Glutamatergic neuron (in vitro differentiated cells): ENCODE results near the gene ORM2. TPM values are rescaled to one million over a fixed set of nuclear protein-coding genes. Genes with fewer than 3 reads are reported as not detected.

Experiments used
- DNase-seq: peaks from one replicate; pipeline ENCODE4 v3.0.0; 2022
- H3K27ac Mint-ChIP-seq: one replicate; pipeline ENCODE4 v1.8.0; 2020; ENCODE audit warnings: mild to moderate bottlenecking, mixed read lengths, inconsistent platforms; ENCODE audit not compliant: unreplicated experiment
- H3K27me3 Mint-ChIP-seq: one replicate; pipeline ENCODE4 v1.8.0; 2020; ENCODE audit warnings: mild to moderate bottlenecking, moderate library complexity, mixed read lengths, inconsistent platforms; ENCODE audit not compliant: unreplicated experiment
- H3K36me3 Mint-ChIP-seq: one replicate; pipeline ENCODE4 v1.8.0; 2020; ENCODE audit warnings: mild to moderate bottlenecking, mixed read lengths, inconsistent platforms; ENCODE audit not compliant: unreplicated experiment
- H3K4me1 Mint-ChIP-seq: one replicate; pipeline ENCODE4 v1.8.0; 2020; ENCODE audit warnings: mild to moderate bottlenecking, low read depth, mixed read lengths, inconsistent platforms; ENCODE audit not compliant: unreplicated experiment
- H3K4me3 Mint-ChIP-seq: one replicate; pipeline ENCODE4 v1.8.0; 2020; ENCODE audit warnings: mild to moderate bottlenecking, mixed read lengths, inconsistent platforms; ENCODE audit not compliant: unreplicated experiment
- H3K9me3 Mint-ChIP-seq: one replicate; pipeline ENCODE4 v1.8.0; 2020; ENCODE audit warnings: mild to moderate bottlenecking, moderate library complexity, mixed read lengths, inconsistent platforms; ENCODE audit not compliant: unreplicated experiment
- CTCF ChIP-seq: fragments of 200-600 bp; sonication (generic); IDR thresholded peaks from one replicate; pipeline ENCODE4 v1.5.0; 2021; ENCODE audit not compliant: partially characterized antibody, unreplicated experiment
- total RNA-seq: library from RNA; stranded (reverse); fragmentation: NEBNext Ultra II Directional; extraction: Animal tissue kit (Norgen Biotek cat#: 25700); gene quantifications from one replicate; pipeline ENCODE4 v1.2.1, GENCODE V29; 2021; ENCODE audit not compliant: unreplicated experiment

The ORM2 gene
- total RNA-seq, 1 donor from 2014 or later, result not detected

DNA sequence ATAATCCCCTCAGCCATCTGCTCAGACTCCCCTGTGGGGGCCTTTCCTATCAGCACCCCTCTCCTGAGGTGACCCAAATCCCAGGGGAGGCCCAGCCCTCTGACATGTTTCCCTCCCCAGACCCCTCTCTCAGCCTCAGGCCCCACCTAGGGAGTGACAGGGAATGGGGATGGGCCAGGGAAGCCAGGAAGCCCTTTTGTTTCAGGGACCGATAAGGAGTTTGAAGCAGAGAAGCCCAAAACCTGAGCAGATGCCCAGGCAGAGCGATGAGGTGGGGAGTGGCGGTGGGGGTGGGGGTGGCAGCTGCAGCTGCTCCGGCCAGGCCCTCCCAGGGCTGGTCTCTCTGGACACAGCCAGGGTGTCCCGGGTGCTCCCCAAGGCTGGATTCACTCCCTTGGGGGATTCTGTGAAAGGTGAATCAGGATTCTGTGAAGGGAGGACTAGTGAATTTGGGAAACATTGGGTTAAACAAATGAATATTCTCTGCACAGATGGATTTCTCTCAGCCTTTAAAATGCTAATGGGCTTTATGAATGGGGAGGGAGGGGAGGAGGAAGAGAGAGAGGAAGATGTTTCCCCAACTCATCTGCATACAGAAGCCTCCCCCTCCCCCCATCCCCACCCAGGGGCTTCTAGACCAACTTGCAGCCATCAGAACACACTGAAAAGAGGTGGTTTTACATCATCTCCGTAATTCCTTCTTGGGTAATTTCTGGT lies 40.7 kb downstream of the ORM2 start:
- peak overlapping the region; percentile 92 for H3K27ac Mint-ChIP-seq
- no peaks in the 10 kb centered on the region for H3K36me3 Mint-ChIP-seq
- H3K4me3 Mint-ChIP-seq, result peak overlapping the region; percentile 68

GRCh38 chr9:114370968-114371320 lies 41.3 kb downstream of the ORM2 start:
- Mint-ChIP-seq H3K36me3 (no peaks in the 10 kb centered on the region), H3K4me1 (peaks cover 21% of the 10 kb centered on the region), H3K4me3 (peak overlapping the region; percentile 68), H3K27ac (peak overlapping the region; percentile 92), H3K9me3 (peaks cover 5% of the 10 kb centered on the region), H3K27me3 (peaks cover 2% of the 10 kb centered on the region)
- no peak for DNase-seq
- TF ChIP-seq CTCF, result no peak

More for the DNA sequence above, 40.7 kb downstream of the ORM2 start:
- Mint-ChIP-seq H3K9me3 (peaks cover 5% of the 10 kb centered on the region), H3K4me1 (peaks cover 21% of the 10 kb centered on the region), H3K27me3 (peaks cover 2% of the 10 kb centered on the region)
- DNase-seq, result peak; percentile 49
- no peak for TF ChIP-seq CTCF

DNA sequence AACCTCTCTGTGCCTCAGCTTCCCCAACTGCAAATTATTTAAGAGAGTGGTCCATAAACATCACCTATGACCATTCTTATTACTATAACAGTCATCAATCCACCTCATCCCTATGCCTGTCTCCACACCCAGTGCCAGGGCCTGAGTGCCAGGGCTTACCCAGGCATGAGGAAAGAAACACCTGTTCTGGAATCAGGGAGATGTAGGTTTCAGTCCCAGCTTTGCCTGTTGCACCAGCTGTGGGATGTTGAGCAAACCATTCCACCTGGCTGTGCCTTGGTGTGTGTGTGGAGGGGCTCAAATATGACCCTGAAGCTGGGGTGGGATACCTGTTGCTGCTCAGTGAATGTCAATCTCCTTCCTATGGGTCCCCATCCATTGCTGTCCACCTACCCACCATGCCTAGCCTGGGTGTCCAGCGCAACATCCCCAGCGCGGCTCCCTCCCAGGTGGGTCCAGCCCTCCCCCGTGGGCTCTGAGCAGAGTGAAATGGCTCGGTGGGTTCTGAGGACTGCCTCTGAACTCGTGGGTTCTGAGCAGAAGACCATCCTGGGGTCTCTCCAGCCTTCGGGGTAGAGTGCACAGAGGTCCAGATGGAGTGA lies 41.8 kb downstream of the ORM2 start:
- peaks cover 2% of the 10 kb centered on the region for H3K27me3 Mint-ChIP-seq
- no peak overlapping the region for H3K4me3 Mint-ChIP-seq
- H3K36me3 Mint-ChIP-seq, result no peaks in the 10 kb centered on the region
- peak overlapping the region; percentile 92 for H3K27ac Mint-ChIP-seq
- no peak for DNase-seq
- no peak for TF ChIP-seq CTCF
- peaks cover 21% of the 10 kb centered on the region for H3K4me1 Mint-ChIP-seq
- peaks cover 5% of the 10 kb centered on the region for H3K9me3 Mint-ChIP-seq

DNA sequence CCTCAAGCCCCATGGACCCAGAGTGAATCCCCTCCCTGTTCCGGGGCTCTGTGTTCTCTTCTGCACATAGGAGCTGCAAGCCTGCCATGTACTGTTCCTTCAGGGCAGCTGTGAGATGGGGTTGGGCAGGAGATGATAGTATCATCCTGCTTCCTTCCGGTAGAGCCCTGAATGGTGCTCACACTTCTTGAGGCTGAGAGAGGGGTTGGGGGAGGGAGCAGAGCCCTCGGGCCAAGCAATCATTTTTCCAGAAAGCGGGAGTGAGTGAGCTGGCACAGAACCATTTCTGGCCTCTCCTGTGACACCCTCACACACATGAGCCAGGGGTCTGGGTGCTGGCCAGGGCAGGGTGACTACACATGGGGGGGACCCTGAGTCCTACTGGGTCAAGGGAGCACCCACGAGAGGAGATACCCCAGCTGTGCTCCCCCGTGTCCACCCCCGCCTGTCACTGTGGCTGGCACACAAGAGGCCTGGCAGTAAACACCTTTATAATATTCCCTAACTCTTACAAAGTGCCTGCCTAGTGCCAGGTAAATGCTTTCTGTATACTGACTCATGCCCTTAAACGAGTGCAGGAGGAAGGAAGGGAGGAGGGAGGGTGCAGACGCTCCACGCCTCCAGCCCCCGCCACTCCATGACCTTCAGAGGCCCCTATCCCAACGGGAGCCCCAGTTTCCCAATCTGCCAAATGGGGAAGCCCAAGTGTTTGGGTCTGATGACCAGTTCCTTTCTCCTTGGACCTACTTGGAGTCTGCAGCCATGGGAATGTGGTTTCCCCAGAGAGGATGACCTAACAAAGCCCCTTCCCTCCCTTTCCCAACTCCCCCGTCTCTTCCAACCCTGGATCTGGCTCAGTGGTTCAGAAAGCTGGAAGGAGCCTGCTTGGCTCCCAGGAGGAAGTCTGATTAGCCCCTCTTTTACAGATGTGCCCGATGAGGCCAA lies 42.6 kb downstream of the ORM2 start:
- no peaks in the 10 kb centered on the region for H3K36me3 Mint-ChIP-seq
- H3K27me3 Mint-ChIP-seq, result peaks cover 2% of the 10 kb centered on the region
- TF ChIP-seq CTCF, result no peak
- peaks cover 3% of the 10 kb centered on the region for H3K9me3 Mint-ChIP-seq
- H3K4me1 Mint-ChIP-seq, result peaks cover 21% of the 10 kb centered on the region
- DNase-seq, result no peak
- peak overlapping the region; percentile 17 for H3K27ac Mint-ChIP-seq
- H3K4me3 Mint-ChIP-seq, result no peak overlapping the region
